Activated CD4-positive, alpha-beta T cell treated with anti-CD3 and anti-CD28 coated beads, Interleukin-2, amount 50 U/mL, for 4 hours (primary cell): ENCODE measurements around the gene IFIT5.
"Not testable (repeated sequence)": the region's sequence is repeated elsewhere in the genome, so short reads cannot be mapped to it uniquely, and the experiment has no call there.

Experiments used
- DNase-seq, 2 experiments: peaks; one replicate each; pipeline ENCODE4 v3.0.0-alpha.2; 2020

The IFIT5 gene

GRCh38 chr10:89393898-89394297 lies 20.5 kb upstream of the IFIT5 start:
- no peak for DNase-seq

- no peak for DNase-seq
Observed at GRCh38 chr10:89395141-89395540, 19.2 kb upstream of the IFIT5 start.

GRCh38 chr10:89398003-89398749 lies 16.2 kb upstream of the IFIT5 start:
- no peak for DNase-seq

GRCh38 chr10:89399956-89400355 lies 14.4 kb upstream of the IFIT5 start:
- DNase-seq, result no peak

- DNase-seq, result no peak
Observed at GRCh38 chr10:89403043-89403442, 11.3 kb upstream of the IFIT5 start.

- DNase-seq, result no peak
Observed at GRCh38 chr10:89404104-89405047, 10.0 kb upstream of the IFIT5 start.

GRCh38 chr10:89406178-89406577 lies 8.2 kb upstream of the IFIT5 start:
- not testable (repeated sequence) for DNase-seq

GRCh38 chr10:89407792-89408191 lies 6.6 kb upstream of the IFIT5 start:
- DNase-seq, result not testable (repeated sequence)

- DNase-seq, result not testable (repeated sequence)
Observed at GRCh38 chr10:89409282-89409681, 5.1 kb upstream of the IFIT5 start.

- DNase-seq, result not testable (repeated sequence)
Observed at GRCh38 chr10:89410551-89410950, 3.8 kb upstream of the IFIT5 start.

- DNase-seq, result not testable (repeated sequence)
Observed at GRCh38 chr10:89411135-89411534, 3.2 kb upstream of the IFIT5 start.

GRCh38 chr10:89412276-89412675 lies 2.1 kb upstream of the IFIT5 start:
- peak; percentile 12 to 22 for DNase-seq

GRCh38 chr10:89413398-89413912 lies 913 bp upstream of the IFIT5 start:
- DNase-seq, result no peak

GRCh38 chr10:89414879-89415821 lies 782 bp downstream of the IFIT5 start:
- peak; percentile 29 to 30 for DNase-seq

- no peak for DNase-seq
Observed at GRCh38 chr10:89416465-89416864, 2.1 kb downstream of the IFIT5 start.

GRCh38 chr10:89419548-89419947 lies 5.2 kb downstream of the IFIT5 start:
- DNase-seq, result no peak

GRCh38 chr10:89421018-89421476 lies 6.7 kb downstream of the IFIT5 start:
- DNase-seq, result no peak

GRCh38 chr10:89425000-89425399 lies 10.6 kb downstream of the IFIT5 start:
- DNase-seq, result no peak

- DNase-seq, result no peak
Observed at GRCh38 chr10:89426230-89426868, 12.0 kb downstream of the IFIT5 start.

- DNase-seq, result no peak
Observed at GRCh38 chr10:89427629-89428028, 13.3 kb downstream of the IFIT5 start.

- DNase-seq, result no peak
Observed at GRCh38 chr10:89428877-89429276, 14.5 kb downstream of the IFIT5 start.

GRCh38 chr10:89431977-89432376 lies 17.6 kb downstream of the IFIT5 start:
- DNase-seq, result no peak
